Esophagus muscularis mucosa (tissue), 4 donors: ENCODE data around the gene KIF19.

Experiments used
- EP300 ChIP-seq: sonication (generic); formaldehyde crosslinking; IDR thresholded peaks from one replicate; pipeline ENCODE4 v1.6.1; 2017; ENCODE audit warnings: antibody characterized with exemption
- POLR2A ChIP-seq: fragments of 450-650 bp; IDR thresholded peaks from one replicate; pipeline ENCODE4 v1.6.1; 2017; ENCODE audit warnings: antibody characterized with exemption, moderate library complexity, mild to moderate bottlenecking, low read depth
- POLR2AphosphoS5 ChIP-seq, 2 donors: sonication (generic); formaldehyde crosslinking; IDR thresholded peaks; one replicate each; pipeline ENCODE4 v1.6.1; 2017; ENCODE audit warnings: antibody characterized with exemption in 2 of 2
- TF ChIP-seq, protein P1 (sequence below), 3 experiments: fragments of 200-600 bp in 2 of 3; fragments of 450-650 bp in 1 of 3; sonication (generic) in 2 of 3; IDR thresholded peaks; one replicate each; pipeline ENCODE4 v1.5.1; 2017 to 2019; ENCODE audit warnings: antibody characterized with exemption in 3 of 3, mild to moderate bottlenecking in 2 of 3, moderate library complexity in 1 of 3

DNA sequence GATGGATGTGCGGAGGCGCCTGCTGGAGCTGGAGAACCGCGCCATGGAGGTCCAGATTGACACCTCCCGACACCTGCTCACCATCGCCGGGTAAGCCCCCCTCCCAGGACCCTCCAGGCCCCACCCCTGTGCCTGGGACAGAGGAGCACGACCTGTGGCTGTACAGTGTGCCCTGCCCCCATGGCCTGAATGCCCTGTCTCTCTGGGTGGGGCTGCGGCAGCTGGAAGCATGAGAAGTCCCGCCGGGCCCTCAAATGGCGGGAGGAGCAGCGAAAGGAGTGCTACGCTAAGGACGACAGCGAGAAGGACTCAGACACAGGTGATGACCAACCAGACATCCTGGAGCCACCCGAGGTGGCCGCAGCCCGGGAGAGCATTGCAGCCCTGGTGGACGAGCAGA, 24.5 kb downstream of the KIF19 start:
- TF ChIP-seq, protein P1, sequence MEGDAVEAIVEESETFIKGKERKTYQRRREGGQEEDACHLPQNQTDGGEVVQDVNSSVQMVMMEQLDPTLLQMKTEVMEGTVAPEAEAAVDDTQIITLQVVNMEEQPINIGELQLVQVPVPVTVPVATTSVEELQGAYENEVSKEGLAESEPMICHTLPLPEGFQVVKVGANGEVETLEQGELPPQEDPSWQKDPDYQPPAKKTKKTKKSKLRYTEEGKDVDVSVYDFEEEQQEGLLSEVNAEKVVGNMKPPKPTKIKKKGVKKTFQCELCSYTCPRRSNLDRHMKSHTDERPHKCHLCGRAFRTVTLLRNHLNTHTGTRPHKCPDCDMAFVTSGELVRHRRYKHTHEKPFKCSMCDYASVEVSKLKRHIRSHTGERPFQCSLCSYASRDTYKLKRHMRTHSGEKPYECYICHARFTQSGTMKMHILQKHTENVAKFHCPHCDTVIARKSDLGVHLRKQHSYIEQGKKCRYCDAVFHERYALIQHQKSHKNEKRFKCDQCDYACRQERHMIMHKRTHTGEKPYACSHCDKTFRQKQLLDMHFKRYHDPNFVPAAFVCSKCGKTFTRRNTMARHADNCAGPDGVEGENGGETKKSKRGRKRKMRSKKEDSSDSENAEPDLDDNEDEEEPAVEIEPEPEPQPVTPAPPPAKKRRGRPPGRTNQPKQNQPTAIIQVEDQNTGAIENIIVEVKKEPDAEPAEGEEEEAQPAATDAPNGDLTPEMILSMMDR (IDR thresholded peaks at IDR 0.05): no peak
- TF ChIP-seq POLR2AphosphoS5 (IDR thresholded peaks at IDR 0.05) (no peak), EP300 (no peak), POLR2A (no peak)
